Stimulated activated effector memory CD8-positive, alpha-beta T cell treated with anti-CD3 and anti-CD28 coated beads, Interleukin-12 subunit alpha, Interleukin-12 subunit beta, amount 100 ng/mL, for 72 hours (primary cell): ENCODE data around the gene RIN2.

Source experiments
- ATAC-seq: fragments of 150-1000 bp; cut with Tn5 transposase; 2 replicates; pipeline ENCODE4 v1.10.0; 2021
- DNase-seq, 2 donors: peaks; one replicate each; pipeline ENCODE4 v3.0.0; 2021 to 2022; ENCODE audit warnings: low spot score in 2 of 2
- H3K27ac Mint-ChIP-seq: one replicate; pipeline ENCODE4 v1.8.0; 2022; ENCODE audit warnings: mild to moderate bottlenecking, mixed read lengths
- H3K36me3 Mint-ChIP-seq: one replicate; pipeline ENCODE4 v1.8.0; 2022; ENCODE audit warnings: mild to moderate bottlenecking, mixed read lengths
- H3K4me1 Mint-ChIP-seq: one replicate; pipeline ENCODE4 v1.8.0; 2022; ENCODE audit warnings: mixed read lengths
- H3K4me3 Mint-ChIP-seq: one replicate; pipeline ENCODE4 v1.8.0; 2022; ENCODE audit warnings: mild to moderate bottlenecking, mixed read lengths
- H3K9me3 Mint-ChIP-seq: one replicate; pipeline ENCODE4 v1.8.0; 2022; ENCODE audit warnings: mixed read lengths

RIN2 gene, protein sequence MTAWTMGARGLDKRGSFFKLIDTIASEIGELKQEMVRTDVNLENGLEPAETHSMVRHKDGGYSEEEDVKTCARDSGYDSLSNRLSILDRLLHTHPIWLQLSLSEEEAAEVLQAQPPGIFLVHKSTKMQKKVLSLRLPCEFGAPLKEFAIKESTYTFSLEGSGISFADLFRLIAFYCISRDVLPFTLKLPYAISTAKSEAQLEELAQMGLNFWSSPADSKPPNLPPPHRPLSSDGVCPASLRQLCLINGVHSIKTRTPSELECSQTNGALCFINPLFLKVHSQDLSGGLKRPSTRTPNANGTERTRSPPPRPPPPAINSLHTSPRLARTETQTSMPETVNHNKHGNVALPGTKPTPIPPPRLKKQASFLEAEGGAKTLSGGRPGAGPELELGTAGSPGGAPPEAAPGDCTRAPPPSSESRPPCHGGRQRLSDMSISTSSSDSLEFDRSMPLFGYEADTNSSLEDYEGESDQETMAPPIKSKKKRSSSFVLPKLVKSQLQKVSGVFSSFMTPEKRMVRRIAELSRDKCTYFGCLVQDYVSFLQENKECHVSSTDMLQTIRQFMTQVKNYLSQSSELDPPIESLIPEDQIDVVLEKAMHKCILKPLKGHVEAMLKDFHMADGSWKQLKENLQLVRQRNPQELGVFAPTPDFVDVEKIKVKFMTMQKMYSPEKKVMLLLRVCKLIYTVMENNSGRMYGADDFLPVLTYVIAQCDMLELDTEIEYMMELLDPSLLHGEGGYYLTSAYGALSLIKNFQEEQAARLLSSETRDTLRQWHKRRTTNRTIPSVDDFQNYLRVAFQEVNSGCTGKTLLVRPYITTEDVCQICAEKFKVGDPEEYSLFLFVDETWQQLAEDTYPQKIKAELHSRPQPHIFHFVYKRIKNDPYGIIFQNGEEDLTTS

DNA sequence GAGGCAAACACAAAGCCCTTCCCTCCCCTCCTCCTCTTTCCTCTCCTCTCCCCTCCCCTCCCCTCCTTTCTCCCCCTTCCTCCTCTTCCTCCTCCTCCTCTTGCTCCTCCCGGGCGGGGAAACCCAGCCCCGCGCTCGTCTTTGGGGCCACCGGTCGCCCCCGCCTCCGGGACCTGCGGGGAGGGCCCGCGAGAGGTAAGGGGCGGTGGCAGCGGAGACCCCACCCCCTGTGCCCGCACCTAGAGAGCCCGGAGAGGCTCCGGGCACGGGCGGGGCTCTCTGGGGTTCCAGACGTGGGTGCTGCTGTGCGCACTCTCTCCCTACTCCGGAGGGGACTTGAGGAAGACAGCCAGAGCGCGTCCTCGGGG is at the start of gene RIN2:
Gene RIN2 (plus strand): TSS at position 126 of the 368 bp plus-strand sequence. CDS start 131,344 bp downstream, outside the sequence.
- ATAC-seq (no peak), DNase-seq (no peak)
- no peaks in the 10 kb centered on the region for H3K36me3 Mint-ChIP-seq
- no peak within 1 kb of the TSS for H3K4me3 Mint-ChIP-seq
- H3K27ac Mint-ChIP-seq: no peak within 1 kb of the TSS
- H3K9me3 Mint-ChIP-seq: no peaks in the 10 kb centered on the region
- H3K4me1 Mint-ChIP-seq: no peaks in the 10 kb centered on the region

DNA sequence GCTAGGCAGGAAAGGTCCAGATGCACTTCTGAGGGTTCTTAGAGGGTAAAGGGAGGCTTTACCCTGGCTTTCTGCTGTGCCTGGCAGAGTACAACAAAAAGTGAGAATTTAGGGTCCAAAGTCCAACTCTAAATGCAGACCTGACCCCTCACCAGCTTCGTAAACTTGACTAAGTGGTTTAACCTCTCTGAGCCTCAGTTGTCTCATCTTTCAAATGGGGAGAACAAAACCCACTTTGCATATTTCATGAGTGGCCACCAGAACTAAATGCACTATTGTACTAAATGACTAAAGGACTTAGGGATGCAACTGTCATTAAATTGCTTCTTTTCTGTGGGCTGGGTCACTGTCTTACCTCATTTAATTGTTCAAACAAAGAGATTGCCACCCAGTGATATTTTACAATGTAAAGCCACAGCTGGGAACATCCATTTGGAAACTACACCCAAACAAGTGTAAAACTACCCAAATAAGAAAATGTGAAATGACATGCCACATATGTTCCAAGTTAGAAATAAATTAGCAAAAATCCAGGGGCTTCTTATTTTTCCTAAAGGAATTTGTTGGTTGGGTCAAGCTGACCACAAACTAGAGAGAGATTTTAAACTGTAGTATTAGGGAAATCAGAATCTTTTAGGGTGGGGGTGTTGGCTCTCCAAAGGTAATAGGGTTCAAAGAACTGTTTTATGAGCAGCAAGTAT is 48.3 kb upstream of the RIN2 start:
- H3K4me3 Mint-ChIP-seq: no peak overlapping the region
- DNase-seq: no peak
- no peaks in the 10 kb centered on the region for H3K36me3 Mint-ChIP-seq
- ATAC-seq: no peak
- no peaks in the 10 kb centered on the region for H3K9me3 Mint-ChIP-seq
- H3K4me1 Mint-ChIP-seq: no peaks in the 10 kb centered on the region
- no peak overlapping the region for H3K27ac Mint-ChIP-seq

DNA sequence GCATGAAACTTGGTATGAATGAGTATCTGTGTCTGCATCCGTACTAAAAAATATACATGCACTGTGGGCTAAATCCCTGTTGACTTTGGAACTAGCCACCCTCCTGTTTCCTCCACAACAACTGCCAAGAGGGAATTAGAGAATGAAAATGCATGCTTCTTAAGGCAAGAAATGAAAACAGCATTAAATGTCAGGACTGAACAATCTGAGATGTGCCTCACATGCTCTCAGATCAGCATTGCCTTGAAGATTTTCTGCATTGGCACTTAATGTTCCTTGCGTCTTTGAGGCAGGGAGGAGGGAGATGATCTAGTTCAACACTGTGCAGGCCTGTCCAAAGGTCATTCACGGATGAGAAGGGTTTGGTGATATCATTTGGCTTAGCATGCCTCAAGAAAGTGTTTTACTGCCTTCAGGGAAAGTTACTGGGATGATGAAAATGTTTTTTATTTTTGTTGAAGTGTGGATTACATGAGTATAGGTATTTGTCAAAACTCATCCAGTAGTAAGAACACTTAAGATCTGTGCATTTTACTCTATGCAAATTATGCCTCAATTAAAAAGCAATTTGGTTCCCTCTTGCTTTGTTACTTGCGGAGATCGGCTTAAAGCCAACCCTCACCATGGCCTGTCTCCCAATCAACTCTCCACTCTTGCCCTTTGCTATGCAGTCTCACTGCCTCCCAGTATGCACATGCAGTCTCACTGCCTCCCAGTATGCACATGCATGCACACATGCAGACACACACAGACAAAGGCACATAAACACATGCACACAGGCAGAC is 47.5 kb upstream of the RIN2 start:
- ATAC-seq: no peak
- Mint-ChIP-seq H3K36me3 (no peaks in the 10 kb centered on the region), H3K4me3 (no peak overlapping the region), H3K4me1 (no peaks in the 10 kb centered on the region), H3K9me3 (no peaks in the 10 kb centered on the region), H3K27ac (no peak overlapping the region)
- DNase-seq: no peak

DNA sequence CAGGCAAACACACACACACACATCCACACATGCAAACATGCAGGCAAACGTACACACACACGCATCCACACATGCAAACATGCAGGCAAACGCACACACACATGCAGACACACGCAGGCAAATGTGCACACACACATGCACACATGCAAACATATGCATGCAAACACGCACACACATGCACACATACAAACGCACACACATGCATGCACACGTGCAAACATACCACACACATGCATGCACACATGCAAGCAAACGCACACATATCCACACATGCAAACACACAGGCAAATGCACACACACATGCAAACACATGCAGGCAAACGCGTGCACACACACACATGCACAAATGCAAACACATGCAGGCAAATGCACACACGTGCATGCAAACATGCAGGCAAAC is 46.9 kb upstream of the RIN2 start:
- Mint-ChIP-seq H3K9me3 (peaks cover 2% of the 10 kb centered on the region), H3K27ac (no peak overlapping the region), H3K36me3 (no peaks in the 10 kb centered on the region), H3K4me3 (no peak overlapping the region), H3K4me1 (no peaks in the 10 kb centered on the region)
- ATAC-seq: no peak
- DNase-seq: no peak

DNA sequence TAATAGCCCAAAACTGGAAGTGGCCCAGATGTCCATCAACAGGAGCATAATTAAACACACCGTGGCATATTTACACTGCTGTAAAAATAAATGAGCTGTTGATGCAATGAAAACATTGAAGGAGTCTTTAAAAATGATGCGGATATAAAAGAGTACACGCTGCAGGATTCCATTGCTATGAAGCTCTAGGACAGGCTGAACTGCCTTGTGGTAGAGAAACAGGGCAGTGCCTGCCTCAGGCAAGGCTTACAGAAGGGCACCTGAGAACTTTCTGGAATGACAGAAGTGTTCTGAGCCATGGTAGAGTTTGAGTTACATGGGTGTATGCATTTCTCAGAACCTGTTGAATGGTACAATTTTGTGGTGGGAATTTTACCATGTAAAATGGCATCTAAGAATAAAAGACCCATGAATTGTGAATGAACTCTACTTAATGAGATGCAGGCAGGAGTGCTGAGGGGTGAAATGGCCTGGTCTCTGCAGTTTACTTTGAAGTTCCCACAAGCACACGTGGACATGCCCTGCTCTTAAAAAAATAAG is 45.3 kb upstream of the RIN2 start:
- Mint-ChIP-seq H3K27ac (no peak overlapping the region), H3K36me3 (no peaks in the 10 kb centered on the region), H3K4me3 (no peak overlapping the region), H3K4me1 (no peaks in the 10 kb centered on the region), H3K9me3 (peaks cover 2% of the 10 kb centered on the region)
- no peak for ATAC-seq
- no peak for DNase-seq

DNA sequence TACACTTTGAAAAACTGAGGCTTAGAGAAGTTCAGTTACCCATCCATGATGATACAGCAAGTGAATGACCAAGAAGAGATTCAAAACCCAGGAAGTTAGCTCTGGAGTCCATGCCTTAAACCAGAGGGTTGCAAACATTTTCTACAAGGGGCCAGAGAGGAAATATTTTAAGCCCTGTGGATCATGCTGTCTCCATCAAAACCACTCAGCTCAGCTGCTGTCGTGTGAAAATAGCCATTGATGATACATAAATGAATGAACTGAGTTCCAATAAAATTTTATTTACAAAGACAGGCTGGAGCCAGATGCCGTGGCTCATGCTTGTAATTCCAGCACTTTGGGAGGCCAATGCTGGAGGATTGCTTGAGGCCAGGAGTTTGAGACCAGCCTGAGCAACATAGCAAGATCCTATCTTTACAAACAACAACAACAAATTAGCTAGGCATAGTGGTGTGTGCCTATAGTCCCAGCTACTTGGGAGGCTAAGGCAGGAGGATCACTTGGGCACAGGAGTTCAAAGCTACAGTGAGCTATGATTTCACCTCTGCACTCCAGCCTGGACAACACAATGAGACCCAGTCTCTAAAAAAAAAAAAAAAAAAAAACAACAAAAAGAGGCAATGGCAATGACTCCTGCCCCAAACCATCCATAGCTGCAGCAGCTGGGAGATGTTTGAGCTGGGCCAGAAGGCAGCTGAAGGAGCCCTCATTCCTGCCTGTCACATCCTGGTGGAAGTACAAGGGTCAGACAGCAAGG is 44.1 kb upstream of the RIN2 start:
- H3K9me3 Mint-ChIP-seq: peaks cover 5% of the 10 kb centered on the region
- H3K4me3 Mint-ChIP-seq: no peak overlapping the region
- DNase-seq (no peak), ATAC-seq (no peak)
- H3K27ac Mint-ChIP-seq: no peak overlapping the region
- H3K4me1 Mint-ChIP-seq: no peaks in the 10 kb centered on the region
- no peaks in the 10 kb centered on the region for H3K36me3 Mint-ChIP-seq

DNA sequence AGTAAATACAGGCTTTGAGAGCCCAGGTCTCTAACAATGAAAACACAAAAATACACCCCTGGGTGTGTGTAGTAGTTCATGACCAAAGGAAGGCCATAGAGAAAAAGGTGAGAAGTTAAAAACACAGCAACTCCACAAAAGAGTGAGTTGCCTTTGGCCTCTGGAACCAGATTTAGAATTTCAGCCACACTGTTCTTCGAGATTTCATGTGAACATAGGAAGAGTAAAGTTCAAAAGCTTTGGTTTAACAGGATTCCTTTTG is 43.5 kb upstream of the RIN2 start:
- no peak for DNase-seq
- Mint-ChIP-seq H3K4me3 (no peak overlapping the region), H3K9me3 (peaks cover 5% of the 10 kb centered on the region), H3K36me3 (no peaks in the 10 kb centered on the region), H3K27ac (no peak overlapping the region), H3K4me1 (no peaks in the 10 kb centered on the region)
- ATAC-seq: no peak

DNA sequence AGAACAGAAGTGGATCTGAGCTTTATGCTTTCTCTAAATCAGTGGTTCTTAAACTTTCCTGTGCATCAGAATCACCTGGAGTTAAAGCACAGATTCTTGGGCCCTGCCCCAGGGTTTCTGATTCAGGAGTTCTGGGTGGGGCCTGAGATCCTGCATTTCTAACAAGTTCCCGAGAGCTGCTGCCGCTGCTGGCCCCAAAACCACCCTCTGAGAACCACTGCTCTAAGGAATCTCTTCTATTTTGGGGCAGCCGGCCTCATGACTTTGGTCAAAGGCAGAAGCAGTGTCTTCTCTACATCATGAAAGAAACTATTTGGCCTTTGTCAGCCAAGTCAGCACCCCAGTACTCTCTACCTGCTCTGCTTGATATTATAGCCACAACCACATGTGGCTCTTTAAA is 42.1 kb upstream of the RIN2 start:
- H3K9me3 Mint-ChIP-seq: peaks cover 5% of the 10 kb centered on the region
- ATAC-seq (no peak), DNase-seq (no peak)
- no peak overlapping the region for H3K4me3 Mint-ChIP-seq
- no peak overlapping the region for H3K27ac Mint-ChIP-seq
- no peaks in the 10 kb centered on the region for H3K4me1 Mint-ChIP-seq
- H3K36me3 Mint-ChIP-seq: no peaks in the 10 kb centered on the region

DNA sequence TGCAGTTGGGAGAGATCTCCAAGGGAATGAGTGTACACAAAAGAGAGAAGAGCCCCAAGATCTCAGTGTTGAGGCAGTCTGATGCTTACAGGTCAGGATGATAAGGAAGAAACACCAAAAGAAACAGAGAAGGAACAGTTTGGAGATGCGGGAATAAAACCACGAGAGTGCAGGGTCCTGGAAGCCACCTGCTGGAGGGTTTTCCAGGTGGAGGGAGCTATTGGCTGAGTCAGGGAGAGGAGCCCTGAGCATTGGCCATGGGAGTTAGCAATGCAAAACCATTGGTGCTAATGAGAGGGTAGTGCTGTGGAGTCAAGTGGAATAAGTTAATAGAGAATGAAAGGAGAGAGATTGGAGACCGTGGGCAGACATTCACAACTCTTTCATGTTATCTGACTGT is 39.2 kb upstream of the RIN2 start:
- Mint-ChIP-seq H3K4me1 (no peaks in the 10 kb centered on the region), H3K9me3 (peaks cover 5% of the 10 kb centered on the region), H3K36me3 (no peaks in the 10 kb centered on the region), H3K4me3 (no peak overlapping the region), H3K27ac (no peak overlapping the region)
- DNase-seq: no peak
- ATAC-seq: no peak

DNA sequence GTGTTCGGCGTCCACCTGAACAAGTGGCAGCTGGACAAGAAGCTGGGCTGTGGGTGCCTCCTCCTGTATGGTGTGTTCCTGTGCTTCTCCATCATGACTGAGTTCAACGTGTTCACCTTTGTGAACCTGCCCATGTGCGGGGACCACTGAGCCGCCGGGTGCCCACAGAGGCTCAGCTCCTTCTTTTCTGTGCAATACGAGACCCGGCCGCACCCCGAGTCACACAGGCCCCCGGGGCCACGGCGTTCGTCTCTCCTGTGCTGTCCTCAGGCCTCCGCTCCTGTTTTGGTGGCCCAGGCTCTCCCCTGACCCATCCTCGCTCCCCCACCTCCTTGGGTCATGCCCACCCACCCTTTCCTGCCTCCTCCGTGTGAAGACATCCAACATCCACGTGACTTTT is 37.1 kb upstream of the RIN2 start:
- Mint-ChIP-seq H3K36me3 (no peaks in the 10 kb centered on the region), H3K27ac (no peak overlapping the region), H3K4me3 (no peak overlapping the region), H3K9me3 (peaks cover 4% of the 10 kb centered on the region), H3K4me1 (no peaks in the 10 kb centered on the region)
- DNase-seq: no peak
- no peak for ATAC-seq

DNA sequence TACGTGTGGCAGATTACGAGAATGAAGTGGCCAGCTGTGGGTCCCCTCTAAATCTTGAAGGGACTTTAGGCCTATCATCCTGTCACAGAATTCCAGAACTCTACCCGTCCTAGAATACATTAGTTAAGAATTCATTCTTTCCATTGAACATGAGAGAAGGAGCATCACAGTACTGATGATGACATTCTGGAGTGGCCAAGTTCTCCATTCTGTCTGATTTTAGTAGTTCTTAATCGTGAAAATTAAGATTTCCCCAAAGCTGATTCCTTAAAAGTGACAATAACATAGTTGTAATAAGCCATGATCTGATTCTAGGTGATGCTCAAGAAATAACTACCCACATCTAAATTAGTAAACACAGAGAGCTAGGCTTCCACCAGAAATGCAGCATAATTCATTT is 35.0 kb upstream of the RIN2 start:
- Mint-ChIP-seq H3K36me3 (no peaks in the 10 kb centered on the region), H3K4me1 (no peaks in the 10 kb centered on the region), H3K9me3 (peaks cover 4% of the 10 kb centered on the region), H3K4me3 (no peak overlapping the region), H3K27ac (no peak overlapping the region)
- DNase-seq: no peak
- no peak for ATAC-seq

DNA sequence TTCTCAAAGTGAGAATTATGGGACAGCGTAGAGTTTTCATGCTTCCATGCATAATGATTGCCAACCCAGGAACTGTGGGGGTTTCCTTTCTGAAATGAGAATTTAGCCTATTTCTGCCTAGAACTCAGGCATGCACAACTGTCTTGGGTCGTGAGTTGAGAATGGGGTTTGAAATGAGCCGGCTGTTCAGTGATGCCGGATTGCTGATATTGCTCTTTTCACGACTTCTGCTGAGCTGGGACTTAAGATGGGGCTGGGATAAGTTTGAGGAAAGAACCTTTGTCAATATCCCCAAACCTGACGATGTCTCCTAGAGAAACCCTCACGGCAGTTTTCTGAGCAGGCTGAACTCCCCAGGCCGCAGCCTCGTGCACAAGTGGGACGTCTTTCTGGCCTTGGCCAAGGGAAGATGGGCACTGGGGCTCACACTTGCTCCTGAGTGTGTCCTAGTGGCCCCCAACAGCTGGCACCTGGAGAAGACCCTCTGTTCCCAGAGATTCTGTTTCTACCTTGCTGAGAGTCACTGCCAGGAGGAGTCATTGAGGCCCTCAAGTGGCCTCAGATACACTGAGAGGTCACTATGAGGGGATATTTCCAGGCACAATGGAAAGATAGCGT is 34.1 kb upstream of the RIN2 start:
- Mint-ChIP-seq H3K9me3 (no peaks in the 10 kb centered on the region), H3K4me1 (no peaks in the 10 kb centered on the region), H3K27ac (no peak overlapping the region), H3K36me3 (no peaks in the 10 kb centered on the region), H3K4me3 (no peak overlapping the region)
- ATAC-seq (no peak), DNase-seq (no peak)

DNA sequence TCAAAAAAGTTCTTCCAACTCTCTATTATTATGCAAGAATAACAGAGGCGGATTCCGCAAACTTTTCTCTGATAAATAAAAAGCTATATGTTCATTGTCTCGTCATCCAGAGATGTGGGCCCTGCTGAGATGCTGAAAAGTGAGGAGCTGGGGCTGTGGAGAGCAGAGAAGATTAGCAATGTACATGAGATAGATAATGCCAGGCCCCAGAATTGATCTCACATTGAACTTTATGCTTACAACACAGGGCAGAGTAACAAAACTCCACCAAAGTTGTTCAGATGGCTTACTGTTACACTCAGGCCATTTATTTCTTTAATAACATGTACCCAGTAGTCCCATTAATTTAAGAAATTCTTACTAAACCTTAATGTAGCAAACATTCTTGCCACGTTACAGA is 32.7 kb upstream of the RIN2 start:
- Mint-ChIP-seq H3K36me3 (no peaks in the 10 kb centered on the region), H3K27ac (no peak overlapping the region), H3K4me1 (no peaks in the 10 kb centered on the region), H3K9me3 (no peaks in the 10 kb centered on the region), H3K4me3 (no peak overlapping the region)
- no peak for DNase-seq
- ATAC-seq: no peak
